ENCODE data around the gene MTMR11.

Gene MTMR11

DNA sequence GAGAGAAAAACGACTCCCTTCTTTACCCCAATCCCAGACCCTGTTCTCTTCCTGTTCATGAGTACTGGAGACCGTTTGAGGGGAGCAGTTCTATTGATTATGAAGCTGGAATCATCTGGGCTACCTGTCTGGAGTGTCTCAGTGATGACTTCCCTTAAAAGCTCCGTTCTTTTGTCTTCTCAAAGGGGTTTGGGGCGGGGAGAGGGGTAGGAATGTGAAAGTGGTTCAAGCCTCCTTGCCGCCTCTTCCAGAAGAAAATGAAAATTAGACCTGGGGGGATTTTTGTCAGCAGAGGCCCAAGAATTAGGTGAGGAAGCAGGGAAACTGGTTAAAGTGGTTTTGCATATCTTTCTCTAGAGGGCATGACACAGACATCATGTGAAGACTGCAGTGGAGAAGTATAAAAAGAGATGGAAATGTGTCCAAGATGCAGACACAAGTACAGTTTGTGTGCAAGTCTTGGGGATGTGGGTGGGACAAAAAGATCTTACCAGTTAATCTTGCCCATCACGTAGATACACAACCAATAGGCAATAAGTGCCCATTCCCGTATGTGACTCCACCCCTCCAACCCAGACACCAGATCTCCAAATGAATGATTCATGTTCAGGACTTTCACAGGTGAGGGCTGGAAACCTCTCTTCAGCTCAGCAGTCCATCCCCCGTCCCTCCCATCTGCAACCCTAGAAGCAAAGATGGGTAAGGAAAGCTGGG, 470 bp upstream of the MTMR11 start:
- peak; percentile 77 for DNase-seq (ENCODE audit: low spot score)

DNA sequence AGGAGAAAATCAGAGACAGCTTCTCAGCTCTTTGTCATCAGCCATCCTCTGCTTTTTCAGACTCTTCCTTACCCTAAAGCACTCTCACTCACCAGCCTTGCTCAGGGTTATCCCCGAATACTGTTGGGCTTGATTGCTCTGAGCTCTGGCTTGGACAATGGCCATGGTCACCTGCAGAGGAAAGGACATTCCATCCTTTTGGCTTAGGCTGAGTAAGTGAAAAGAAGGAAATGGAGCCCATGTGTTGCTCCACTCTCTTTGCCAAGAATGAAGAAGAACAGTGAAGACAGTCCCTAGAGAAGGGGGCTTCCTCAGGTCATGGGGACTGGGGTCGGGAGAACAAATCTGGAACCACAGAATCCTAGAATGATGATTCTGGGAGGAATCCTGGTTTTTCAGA, 2.3 kb downstream of the MTMR11 start:
- no peak for DNase-seq (ENCODE audit: low spot score)

DNA sequence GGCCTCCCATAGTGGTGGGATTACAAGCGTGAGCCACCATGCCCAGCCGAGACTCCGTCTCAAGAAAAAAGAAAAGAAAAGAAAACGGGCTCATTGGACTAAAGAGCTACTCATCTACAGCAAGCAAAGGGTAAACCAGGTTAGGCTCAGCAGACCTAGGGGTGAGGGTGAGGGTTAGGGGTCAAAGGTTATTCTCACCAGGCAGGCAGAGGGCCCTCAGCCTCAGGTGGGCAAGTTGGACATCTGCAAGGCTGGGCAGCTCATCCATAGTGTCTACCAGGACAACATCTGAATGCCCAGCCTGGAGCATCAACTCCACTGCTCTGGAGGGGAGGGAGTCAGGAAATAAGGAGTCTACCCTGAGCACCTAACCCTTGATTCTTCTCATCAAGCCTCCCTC, 3.5 kb downstream of the MTMR11 start:
- DNase-seq (ENCODE audit: low spot score), result no peak

DNA sequence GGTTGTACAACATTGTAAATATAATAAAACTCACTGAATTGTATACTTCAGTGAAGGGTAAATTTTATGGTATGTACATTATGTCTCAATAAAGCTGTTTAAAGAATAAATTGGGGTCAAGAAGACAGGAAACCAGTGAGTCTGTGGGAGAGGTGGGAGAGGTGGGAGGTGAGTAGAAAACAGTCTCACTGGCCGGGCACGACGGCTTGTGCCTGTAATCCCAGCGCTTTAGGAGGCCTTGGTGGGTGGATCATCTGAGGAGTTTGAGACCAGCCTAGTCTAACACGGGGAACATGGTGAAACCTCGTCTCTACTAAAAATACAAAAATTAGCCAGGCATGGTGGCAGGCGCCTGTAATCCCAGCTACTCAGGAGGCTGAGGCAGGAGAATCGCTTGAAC, 4.2 kb downstream of the MTMR11 start:
- no peak for DNase-seq (ENCODE audit: low spot score)

DNA sequence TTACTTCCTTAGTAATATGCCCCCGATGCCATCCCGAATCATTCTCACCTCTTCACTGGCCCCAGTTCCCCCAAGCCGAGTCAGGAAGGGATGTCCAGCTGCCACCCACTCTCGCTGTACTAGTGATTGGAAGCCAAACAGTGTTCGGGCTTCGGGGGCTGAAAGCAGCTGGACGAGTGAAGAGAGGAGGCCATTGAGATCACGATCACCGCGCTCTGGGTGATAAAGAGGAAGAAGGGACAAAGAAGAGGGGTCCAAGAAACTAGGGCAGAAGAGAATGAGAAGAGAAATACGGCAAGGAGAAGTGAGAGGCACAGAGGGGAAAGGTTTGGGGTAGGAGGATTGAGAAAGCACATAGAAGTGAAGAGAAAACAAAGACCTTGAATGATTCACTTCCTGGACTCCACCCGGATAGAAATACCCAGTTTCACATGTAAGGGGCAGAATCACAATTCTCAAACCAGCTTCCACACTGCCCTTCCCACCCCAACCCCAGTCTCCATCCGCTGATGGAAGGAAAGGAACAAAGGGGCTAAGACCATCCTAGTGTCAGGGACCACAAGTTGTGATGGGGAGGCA, 5.4 kb downstream of the MTMR11 start:
- DNase-seq (ENCODE audit: low spot score), result no peak

DNA sequence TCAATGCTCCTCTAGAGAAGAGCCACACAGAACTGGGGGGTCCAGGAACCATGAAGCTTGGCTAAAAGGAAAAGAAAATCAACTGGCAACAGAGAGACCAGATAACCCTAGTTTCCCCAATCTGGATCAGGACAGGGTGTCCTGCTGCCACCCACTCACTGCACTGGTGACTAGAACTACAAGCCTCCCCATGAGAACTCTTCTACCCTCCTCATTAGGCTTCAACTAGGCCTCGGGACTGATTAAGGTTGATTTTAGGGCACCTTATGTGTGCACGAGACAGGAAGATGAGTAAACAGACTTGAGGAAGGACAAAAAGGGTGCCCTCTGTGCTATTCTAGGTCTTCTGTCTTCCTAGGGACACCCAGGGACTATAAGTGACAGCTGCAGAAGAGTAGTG, 6.8 kb downstream of the MTMR11 start:
- no peak for DNase-seq (ENCODE audit: low spot score)

DNA sequence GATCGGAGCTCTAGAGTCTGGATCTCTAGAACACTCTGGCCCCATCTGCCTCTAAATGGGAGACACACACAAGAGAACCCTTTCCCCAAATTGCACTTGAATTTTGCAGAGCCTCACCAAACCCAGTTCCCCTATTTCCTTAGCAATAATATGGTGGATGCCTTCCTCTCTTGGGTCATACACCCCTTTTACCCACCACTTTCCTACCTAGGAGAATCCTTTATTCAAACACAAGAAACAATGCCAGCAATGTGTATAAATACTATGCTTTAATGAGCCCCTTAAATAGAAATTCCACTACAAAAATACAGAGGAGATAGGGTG, 8.3 kb downstream of the MTMR11 start:
- no peak for DNase-seq (ENCODE audit: low spot score)

DNA sequence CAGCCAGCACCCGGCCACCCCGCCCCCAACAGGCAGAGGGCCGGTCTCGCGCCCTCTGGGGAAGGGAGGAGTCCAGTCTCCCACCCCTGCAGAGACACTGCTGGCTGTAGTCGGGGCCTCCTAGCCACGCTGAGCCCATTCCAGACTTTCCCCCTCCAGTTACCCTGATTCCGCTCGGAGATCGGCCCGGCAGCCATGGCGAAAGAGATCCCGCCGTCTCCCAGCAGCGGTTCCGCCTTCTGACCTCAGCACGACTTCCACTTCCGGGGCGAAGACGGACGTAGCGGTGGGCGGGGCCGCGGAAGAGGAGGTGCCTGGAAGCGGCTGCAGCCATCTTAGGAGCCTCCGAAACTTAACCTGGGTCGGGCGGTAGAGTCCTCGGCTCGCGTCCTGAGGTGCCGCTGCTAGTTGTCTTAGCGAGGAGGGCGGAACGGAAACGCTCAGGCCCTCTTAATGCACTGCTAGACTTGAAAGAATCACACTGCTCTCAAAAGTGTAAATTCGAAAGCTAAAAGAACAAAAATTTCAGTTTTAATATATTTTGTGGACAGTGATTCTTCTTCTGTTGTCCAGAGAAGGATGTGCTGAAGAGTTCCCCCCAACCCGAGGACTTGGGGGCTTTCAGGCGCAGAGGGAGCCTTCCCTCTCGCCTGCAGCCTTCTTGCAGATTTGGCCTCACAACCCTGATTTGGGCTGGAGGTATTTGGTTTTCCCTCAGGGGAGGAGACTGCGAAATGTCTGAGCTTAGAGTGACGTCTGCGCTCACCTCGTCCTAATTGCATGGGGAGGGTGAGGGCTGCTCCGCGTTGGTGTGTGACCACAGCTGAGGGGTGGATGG, 8.9 kb downstream of the MTMR11 start, which contains the start of gene SF3B4:
Gene SF3B4 (minus strand): TSS at position 241 of the 838 bp plus-strand sequence. CDS start 44 bp downstream, at position 197.
- DNase-seq (ENCODE audit: low spot score), result peak; percentile 96

DNA sequence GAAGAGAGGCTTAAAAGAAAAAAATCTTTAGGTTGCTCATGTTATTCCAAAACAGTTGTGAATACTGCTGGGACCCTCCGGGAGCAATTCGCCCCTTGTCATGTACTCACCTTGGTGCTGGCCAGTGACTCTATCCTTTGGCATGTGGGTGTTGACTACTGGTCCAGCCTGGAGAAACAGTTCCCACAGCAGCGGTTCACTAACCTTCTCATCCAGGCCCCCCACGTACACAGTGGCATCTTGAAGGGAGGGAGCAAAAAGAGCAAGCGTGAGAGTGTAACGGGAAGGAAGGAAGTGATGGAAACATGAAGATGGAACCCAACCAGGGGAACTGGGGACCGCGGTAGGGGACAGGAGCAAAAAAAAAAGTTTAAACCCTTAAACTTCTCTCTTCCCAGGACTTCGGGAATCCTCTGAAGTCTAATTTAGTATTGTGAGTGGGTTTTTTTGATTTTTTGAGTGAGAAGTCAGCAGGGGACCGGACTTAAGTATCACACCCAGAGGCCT, 9.6 kb downstream of the MTMR11 start:
- DNase-seq (ENCODE audit: low spot score), result no peak

DNA sequence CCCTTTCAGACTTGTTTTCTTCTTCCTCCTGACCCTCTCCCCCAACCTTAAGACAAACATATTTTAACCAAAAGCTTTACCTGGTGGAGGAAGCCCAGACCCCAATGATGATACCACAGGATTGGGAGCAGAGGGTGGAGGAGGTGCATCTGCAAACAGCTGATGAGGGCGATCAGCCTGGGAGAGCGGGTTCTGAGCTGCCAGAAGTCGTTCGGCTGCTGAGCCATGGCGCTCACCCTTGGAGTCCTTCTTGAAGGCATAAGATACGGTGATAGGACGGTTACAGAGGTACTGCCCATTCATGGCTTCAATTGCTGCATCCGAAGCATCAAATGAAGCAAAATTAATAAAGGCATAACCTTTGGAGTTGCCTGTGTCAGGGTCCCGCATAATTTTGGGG, 10.4 kb downstream of the MTMR11 start:
- no peak for DNase-seq (ENCODE audit: low spot score)

DNA sequence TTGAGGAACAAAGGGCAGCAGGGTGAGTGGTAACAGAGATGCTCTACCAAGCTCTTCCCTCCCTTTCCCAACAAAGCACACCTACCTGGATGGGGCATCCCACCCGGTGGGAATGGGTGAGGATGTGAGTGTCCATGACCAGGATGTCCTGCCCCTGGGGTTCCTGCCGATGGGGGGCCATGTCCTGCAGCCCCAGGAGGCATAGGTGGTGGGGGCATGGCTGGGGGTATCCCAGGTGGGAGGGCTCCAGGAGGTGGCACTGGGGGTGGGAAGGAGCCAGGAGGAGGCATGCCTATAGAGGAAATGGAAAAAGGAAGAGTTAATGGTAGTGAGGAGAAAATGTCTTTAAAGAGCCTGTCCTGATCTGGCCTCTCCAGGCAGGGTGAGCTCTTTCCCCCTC, 10.9 kb downstream of the MTMR11 start:
- no peak for DNase-seq (ENCODE audit: low spot score)

DNA sequence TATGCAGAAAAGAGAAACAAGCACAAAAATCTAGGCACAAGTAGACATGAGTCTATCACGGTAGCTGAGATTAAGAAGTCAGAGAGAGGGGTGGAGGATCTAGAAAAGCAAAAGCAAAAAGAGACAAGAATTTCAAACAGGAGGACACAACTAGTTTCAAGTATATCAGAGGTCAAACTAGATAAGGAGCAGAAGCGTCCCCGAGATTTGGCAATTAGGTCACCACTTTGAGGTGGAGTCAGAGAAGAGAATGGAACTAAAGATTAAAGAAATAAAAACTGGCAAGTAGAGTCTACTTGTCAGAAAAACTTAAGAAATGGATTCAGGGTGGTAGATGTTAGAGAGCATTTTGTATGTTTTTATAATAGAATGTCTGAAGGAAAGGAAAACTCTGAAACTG, 11.3 kb downstream of the MTMR11 start:
- no peak for DNase-seq (ENCODE audit: low spot score)

DNA sequence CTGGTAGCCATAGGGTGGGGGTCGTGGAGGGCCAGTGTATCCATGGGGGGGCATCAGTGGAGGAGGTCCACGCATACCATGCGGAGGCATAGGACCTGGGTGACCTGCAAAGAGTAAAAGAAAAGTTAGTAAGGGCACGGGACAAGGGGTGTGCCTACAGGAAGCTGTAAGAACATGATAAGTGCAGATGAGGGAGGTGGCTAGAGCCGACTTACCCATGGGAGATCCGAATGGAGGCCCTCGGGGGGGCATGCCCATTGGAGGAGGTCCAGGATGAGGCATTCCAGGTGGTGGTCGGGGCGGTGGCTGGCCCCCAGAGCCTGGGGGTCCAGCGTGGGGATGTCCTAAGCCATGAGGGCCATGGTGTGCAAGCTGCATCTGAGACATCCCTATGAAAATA, 13.1 kb downstream of the MTMR11 start:
- no peak for DNase-seq (ENCODE audit: low spot score)

DNA sequence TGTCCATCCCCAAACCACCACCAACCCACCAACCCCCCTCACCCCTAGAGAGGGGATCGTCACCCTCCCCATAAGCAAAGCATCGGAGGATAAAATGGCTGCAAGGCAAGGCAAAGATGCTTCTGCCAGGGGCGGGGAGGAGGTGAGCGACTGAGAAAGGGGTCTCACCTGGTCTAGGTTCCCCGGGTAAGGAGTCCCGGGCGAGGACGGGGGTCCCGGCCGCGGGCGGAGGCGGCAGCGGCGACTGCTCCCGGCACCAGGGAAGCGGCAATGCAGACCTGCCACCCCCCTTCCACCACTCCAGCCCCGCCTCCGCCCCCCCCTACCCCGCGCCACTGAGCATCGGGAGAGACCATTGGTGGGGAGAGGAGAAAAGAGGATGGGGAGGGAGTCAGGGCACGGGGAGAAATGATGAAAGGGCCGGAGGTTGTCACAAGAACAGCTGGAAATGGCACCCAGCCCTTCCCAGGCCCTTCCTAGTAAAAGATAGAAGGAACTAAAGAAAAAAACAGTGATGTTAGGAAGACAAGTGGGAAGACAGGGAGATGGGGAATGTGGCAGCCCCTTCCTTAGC, 19.0 kb downstream of the MTMR11 start, which contains the start of gene SV2A:
Gene SV2A (minus strand): TSS at position 274 of the 574 bp plus-strand sequence. CDS start 4,004 bp downstream, outside the sequence.
- no peak for DNase-seq (ENCODE audit: low spot score)

DNA sequence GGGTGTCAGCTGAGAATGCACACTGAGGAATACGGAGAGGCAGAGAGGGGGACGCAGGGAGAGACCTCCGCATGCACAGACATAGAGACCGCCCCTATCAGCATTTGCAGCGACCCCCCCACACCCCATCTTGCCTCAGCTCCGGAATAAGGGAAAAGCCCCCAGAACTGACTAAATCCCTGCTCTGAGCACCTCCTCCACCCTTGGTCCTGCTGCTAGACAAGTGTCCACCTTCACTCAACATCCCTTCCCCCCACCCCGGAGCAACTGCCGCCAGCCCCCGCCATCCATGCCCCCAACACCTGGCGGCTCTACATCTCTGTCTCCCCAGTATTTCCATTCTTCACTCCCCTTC, 19.8 kb downstream of the MTMR11 start:
- DNase-seq (ENCODE audit: low spot score), result no peak

DNA sequence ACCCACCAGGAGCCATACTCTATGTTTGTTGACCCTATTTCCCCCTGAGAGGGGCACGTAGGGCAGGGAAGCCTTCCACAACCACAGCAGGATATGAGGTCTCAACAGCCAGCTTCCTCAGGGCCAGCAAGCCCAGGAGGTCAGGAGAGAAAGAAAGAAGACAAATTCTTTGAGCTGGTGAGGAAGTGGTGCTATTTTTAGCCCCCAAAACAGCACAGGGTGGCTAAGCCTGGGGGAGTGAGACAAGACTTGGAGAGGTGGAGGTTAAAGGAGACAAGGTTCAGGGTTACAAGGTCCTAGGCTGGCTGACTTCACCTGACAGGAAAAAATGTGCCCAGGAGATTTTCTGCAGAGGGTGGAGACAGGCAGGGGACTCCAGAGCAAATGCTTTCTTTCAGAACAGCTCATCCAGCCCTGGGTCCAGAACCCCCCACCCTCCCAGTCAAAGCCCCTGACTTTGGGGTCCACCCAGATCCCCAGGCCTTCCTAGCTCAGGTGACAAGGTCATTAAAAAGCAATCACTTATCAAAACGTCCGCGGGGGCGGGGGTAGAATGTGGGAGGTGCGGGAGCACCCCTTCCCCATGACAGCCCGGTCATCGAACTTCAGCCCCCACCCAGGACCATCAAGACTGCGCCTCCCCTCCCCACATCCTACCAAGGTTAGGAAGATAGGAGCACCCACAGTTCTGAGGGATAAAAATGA, 20.3 kb downstream of the MTMR11 start:
- no peak for DNase-seq (ENCODE audit: low spot score)

DNA sequence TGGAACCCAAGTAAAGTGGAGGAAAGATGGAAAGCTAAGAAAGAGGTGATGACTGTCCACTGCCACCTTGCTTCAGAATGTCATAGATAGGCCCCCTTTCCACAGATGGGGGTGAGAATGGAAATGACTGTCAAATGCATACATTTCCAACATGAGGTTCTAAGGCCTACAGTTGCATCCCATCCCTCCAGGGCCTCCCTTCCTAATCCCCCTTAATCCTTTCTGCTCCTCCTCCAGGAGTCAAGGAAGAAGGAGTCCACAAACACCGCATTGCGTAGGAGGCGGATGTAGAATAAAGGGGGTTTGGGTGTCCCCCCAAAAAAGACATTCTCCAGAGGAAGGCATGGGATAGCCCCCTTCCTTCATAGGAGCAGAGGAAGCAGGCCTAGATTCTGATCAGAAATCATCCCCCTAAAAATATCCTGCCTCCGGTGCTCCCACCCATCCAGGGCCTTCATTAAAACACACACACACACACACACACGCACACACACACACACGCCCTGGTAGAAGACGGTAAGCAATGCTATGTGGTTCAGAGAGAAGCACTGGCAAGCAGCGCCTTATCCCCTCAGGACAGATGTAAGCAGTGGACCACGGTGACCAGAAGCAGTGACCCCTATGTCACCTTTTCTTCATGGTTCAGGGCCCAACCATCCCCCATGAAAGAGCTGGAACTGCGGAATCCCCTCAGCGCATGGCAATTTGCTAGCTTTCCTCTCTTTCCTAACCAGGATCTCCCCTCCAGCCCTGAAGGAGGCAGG, 21.1 kb downstream of the MTMR11 start:
- DNase-seq (ENCODE audit: low spot score), result no peak

DNA sequence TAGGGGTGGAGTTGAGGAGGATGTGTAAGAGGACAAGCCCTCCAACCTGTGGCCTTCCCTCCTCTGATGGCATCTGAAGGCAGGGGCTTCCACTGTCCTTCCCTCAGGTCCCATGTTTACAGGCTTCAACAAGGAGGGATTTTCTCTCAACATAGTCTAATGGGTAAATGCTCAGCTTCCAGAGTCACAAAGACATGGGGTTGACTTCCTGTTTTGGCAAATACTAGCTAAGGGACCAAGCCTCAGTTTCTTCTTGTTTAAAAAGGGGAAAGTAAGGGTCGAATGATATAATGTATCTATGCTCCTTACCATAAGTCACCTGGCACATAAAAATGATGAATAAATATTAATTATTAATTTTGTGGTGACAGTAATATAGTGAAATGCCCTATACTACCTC, 22.1 kb downstream of the MTMR11 start:
- no peak for DNase-seq (ENCODE audit: low spot score)

DNA sequence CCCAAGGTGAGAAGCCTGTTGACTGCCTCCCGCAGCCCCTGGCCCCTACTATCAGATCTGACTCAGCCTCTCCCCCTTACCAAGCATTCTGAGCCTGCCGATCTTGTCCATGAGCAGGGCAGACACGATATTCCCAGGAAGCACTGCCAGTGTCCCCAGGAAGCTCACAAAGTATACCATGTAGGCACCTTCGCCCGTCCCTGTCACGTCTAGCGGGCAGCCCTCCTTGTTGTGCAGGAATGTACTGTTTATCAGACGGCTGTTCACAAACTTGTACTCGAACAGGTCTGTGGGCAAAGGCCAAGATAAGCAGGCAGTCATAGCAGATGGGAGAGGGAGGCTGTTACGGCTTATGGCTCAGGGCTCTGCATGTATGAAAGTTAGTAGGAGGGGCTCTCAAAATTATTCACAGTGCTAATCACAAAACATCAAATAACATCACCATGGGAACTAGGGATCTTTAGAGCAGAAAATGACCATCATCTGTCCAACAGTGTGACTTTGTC, 30.1 kb downstream of the MTMR11 start:
- no peak for DNase-seq (ENCODE audit: low spot score)

DNA sequence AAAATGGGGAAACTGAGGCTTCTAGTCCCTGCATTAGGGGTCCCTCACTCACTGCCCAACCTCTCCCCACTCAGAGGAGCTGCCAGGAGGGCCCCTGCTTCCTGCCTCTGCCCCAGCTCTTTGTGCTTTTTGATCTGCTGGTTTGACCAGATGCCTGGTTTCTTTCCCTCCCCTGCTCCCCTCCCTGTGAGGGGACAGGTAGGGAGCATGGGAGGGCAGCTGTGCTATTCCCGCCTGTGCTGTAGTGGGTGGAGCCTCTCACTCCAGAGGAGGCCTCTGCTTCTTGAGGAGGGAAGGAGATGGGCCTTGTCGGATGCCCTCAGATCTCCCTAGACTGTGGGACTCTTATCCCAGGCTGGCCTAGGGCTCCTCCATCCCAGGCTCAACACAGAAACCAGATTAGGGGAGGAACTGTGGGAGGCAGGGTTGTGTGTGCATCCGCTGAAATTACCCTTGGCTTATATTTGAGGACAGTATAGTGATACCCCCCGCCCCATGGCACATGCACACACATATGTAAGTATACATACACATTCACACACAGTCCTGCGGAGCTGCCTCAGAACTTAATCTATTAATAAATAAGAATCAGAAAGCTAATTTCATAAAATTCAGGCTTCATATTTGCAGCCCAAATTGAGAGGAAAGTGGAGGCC, 32.7 kb downstream of the MTMR11 start:
- no peak for DNase-seq (ENCODE audit: low spot score)

All from LoVo (cell line).